Gastroesophageal sphincter (tissue), 3 donors: Measurements from ENCODE around the gene AHCTF1.

Experiments used
- POLR2A ChIP-seq, 2 donors: fragments of 450-650 bp; IDR thresholded peaks; one replicate each; pipeline ENCODE4 v1.6.1; 2017; ENCODE audit warnings: antibody characterized with exemption in 2 of 2, mild to moderate bottlenecking in 2 of 2, moderate library complexity in 1 of 2
- TF ChIP-seq, protein P1 (sequence below), 4 experiments: fragments of 200-600 bp in 2 of 4; fragments of 450-650 bp in 2 of 4; sonication (generic) in 1 of 4; IDR thresholded peaks; one replicate each; pipeline ENCODE4 v1.5.1; 2017 to 2019; ENCODE audit warnings: antibody characterized with exemption in 4 of 4, mild to moderate bottlenecking in 2 of 4, moderate library complexity in 2 of 4

- TF ChIP-seq, protein P1, sequence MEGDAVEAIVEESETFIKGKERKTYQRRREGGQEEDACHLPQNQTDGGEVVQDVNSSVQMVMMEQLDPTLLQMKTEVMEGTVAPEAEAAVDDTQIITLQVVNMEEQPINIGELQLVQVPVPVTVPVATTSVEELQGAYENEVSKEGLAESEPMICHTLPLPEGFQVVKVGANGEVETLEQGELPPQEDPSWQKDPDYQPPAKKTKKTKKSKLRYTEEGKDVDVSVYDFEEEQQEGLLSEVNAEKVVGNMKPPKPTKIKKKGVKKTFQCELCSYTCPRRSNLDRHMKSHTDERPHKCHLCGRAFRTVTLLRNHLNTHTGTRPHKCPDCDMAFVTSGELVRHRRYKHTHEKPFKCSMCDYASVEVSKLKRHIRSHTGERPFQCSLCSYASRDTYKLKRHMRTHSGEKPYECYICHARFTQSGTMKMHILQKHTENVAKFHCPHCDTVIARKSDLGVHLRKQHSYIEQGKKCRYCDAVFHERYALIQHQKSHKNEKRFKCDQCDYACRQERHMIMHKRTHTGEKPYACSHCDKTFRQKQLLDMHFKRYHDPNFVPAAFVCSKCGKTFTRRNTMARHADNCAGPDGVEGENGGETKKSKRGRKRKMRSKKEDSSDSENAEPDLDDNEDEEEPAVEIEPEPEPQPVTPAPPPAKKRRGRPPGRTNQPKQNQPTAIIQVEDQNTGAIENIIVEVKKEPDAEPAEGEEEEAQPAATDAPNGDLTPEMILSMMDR (IDR thresholded peaks at IDR 0.05) = no peak
- TF ChIP-seq POLR2A (IDR thresholded peaks at IDR 0.05) = no peak
Observed at GRCh38 chr1:246919902-246920301, 11.8 kb downstream of the AHCTF1 start.
